ENCODE measurements around the gene SH3BP4.

- TF ChIP-seq, protein P1, sequence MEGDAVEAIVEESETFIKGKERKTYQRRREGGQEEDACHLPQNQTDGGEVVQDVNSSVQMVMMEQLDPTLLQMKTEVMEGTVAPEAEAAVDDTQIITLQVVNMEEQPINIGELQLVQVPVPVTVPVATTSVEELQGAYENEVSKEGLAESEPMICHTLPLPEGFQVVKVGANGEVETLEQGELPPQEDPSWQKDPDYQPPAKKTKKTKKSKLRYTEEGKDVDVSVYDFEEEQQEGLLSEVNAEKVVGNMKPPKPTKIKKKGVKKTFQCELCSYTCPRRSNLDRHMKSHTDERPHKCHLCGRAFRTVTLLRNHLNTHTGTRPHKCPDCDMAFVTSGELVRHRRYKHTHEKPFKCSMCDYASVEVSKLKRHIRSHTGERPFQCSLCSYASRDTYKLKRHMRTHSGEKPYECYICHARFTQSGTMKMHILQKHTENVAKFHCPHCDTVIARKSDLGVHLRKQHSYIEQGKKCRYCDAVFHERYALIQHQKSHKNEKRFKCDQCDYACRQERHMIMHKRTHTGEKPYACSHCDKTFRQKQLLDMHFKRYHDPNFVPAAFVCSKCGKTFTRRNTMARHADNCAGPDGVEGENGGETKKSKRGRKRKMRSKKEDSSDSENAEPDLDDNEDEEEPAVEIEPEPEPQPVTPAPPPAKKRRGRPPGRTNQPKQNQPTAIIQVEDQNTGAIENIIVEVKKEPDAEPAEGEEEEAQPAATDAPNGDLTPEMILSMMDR (conservative IDR thresholded peaks at IDR 0.05; ENCODE audit: low read depth, low read length) = no peak
- TF ChIP-seq EZH2 (IDR thresholded peaks at IDR 0.05; ENCODE audit: borderline replicate concordance, low read depth, low read length, poor library complexity, severe bottlenecking) = no peak
Observed at GRCh38 chr2:234998404-234999211, 46.8 kb downstream of the SH3BP4 start.
